HG02884 (cell line): ENCODE measurements around the gene OR5H2.
"Not testable (repeated sequence)": the region's sequence is repeated elsewhere in the genome, so short reads cannot be mapped to it uniquely, and the experiment has no call there.

Experiments
- ATAC-seq: cut with Tn5 transposase; IDR thresholded peaks from one replicate; pipeline ENCODE4 v1.9.1; 2021; ENCODE audit warnings: mild to moderate bottlenecking, moderate library complexity; ENCODE audit not compliant: unreplicated experiment

The OR5H2 gene

GRCh38 chr3:98282205-98282604 is at the start of gene OR5H2:
OR5H2 (plus strand) TSS chr3:98282505; CDS start chr3:98282903, 398 bp downstream.
- ATAC-seq: no peak

- ATAC-seq: peak; percentile 63
Observed at GRCh38 chr3:98233468-98233867, 48.8 kb upstream of the OR5H2 start.

- no peak for ATAC-seq
Observed at GRCh38 chr3:98240131-98240530, 42.2 kb upstream of the OR5H2 start.

DNA sequence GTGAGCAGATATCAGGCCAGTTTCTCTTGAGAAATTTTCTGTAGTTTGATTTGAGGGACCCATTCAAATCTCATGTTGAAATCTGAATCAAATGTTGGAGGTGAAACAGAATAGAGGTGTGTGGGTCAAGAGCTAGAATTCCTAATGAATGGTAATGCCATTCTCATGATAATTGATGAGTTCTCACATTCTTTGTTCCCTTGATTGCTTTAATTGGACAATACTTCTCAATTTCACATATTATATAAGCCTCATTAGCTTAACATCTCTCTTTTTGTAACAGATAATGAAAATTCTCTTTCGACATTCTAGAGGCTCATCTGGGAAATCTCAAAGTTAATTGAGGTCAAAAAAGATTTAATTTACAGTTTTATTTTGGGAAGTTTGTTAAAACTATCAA is 40.1 kb upstream of the OR5H2 start:
- no peak for ATAC-seq

- ATAC-seq: no peak
Observed at GRCh38 chr3:98243843-98244242, 38.5 kb upstream of the OR5H2 start.

GRCh38 chr3:98246142-98246541 is 36.2 kb upstream of the OR5H2 start:
- no peak for ATAC-seq

DNA sequence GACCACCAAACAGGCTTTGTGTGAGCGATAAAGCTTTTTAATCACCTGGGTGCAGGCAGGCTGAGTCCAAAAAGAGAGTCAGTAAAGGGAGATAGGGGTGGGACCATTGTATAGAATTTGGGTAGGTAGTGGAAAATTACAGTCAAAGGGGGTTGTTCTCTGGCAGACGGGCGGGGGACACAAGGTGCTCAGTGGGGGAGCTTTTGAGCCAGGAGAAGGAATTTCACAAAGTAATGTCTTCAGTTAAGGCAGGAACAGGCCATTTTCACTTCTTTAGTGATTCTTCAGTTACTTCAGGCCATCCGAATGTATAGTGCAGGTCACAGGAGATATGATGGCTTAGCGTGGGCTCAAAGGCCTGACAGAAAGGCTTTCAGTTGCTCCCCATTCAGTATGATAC is 26.3 kb upstream of the OR5H2 start:
- not testable (repeated sequence) for ATAC-seq

DNA sequence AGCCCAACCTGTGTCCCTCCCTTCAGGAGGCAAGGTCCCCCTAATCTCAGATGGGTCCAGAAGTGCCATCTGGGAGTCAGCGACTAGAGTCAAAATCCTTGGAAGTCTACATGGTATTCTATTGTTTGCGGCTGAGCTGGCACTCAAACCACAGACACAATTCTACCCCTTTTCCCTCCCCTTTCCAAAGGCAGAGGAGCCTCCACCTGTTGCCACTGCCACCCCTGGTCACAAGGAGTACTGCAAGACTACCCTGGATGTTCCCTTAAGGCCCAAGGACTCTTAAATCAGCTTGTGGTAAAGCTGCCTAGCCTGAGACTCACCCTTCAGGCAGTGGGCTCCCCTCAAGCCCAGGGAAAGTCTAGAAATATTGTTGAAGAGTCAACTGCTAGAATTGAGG is 22.6 kb upstream of the OR5H2 start:
- ATAC-seq: no peak

DNA sequence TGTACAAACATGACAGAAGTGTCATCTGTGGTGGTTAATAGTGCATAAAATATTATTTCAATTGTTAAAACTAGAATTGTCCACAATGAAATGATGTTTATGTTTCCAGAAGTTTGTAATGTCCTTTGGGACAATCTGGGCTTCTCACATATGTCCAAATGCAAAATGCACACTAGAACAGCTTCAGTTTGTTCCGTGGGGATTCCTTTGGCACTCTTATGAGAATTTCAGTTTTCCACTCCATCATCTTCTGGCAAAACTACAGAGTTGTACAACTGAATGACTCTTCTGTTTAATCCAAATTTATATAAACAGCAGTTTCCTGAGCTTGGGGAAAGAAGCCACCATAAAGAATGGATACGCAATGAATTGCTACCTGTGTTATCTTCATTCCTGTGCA is 20.3 kb upstream of the OR5H2 start:
- no peak for ATAC-seq

DNA sequence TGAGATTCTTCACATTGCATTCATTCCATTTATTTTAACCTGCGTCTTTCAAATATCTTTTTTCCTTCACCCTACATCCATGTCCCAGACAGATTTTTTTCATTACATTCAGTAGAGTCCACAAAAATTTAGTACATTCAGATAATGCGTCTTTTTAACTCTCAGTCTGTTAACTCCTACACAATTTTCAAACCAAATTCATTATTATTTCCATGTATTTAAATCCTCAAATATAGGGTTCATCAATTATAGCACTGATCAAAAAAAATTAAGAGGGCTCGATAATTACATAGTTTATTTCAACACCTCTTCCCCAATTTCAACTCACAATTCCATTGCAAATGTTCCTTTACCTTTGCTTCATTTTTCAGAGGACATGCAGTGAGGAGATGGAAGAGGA is 18.4 kb upstream of the OR5H2 start, which contains the start of gene OR5H6:
OR5H6 (plus strand) TSS at position 301 of the 400 bp plus-strand sequence; CDS start at position 390, 89 bp downstream.
- ATAC-seq: no peak

GRCh38 chr3:98269846-98270245 is 12.5 kb upstream of the OR5H2 start:
- no peak for ATAC-seq

DNA sequence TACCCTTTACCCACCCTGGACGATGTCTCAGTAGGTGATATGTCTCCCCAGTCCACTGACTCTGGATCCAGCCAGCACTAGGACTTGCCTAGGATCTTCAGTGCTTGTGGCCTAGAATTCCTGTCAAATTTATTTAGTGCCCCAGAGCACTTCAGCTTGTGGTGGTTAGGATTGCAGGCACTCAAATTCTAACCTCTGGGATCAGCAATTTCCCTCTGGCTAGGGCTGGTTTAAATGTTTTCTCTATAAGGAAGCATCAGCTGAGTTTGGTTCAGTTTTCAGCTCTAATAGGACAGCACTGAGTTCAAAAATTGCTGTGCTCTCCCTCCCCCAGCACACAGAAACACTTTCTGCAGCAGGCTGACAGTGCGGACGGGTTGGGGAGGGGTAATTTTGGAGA is 10.2 kb upstream of the OR5H2 start:
- no peak for ATAC-seq

GRCh38 chr3:98274914-98275313 is 7.4 kb upstream of the OR5H2 start:
- no peak for ATAC-seq

GRCh38 chr3:98290916-98291315 is 8.6 kb downstream of the OR5H2 start:
- ATAC-seq: no peak

GRCh38 chr3:98291332-98291957 is 9.1 kb downstream of the OR5H2 start:
- ATAC-seq: no peak

DNA sequence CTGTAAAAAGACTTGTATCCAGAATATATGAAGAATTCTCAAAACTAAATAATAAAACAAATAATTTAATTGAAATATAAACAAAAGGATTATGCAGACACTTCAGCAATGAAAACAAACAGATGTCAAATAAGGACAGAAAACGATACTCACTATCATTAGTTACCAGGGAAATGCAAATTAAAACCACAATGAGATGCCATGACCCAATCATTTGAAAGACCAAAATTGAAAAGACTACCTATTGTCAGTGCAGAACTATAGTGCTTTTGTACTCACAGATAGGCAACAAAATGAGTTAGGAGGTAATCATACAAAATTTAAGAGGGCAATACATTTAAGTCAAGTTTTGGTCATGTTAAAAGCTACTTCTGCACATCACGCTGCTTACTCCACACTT is 39.8 kb downstream of the OR5H2 start:
- ATAC-seq: no peak

GRCh38 chr3:98322686-98323085 is 40.4 kb downstream of the OR5H2 start:
- no peak for ATAC-seq

- no peak for ATAC-seq
Observed at GRCh38 chr3:98323425-98323824, 41.1 kb downstream of the OR5H2 start.

- no peak for ATAC-seq
Observed at GRCh38 chr3:98325055-98325454, 42.8 kb downstream of the OR5H2 start.

- ATAC-seq: no peak
Observed at GRCh38 chr3:98326105-98326893, 44.0 kb downstream of the OR5H2 start.

DNA sequence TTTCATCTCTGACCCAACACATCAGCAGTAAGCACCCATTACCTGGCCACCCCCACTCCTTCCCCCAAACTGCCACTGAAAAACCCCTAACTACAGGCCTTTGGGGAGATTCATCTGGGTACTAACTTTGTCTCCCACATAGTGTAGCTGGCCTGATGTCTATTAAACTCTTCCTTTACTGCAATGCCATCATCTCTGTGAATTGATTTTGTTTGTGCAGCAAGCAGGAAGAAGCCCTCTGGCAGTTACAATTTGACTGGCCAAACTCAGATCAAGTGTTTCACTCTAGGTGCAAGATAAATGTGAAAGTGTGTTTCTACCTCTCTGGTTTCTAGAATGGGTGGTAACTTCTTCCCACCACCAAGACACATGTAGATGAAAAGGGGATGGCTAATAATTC is 44.6 kb downstream of the OR5H2 start:
- ATAC-seq: peak; percentile 75

- ATAC-seq: no peak
Observed at GRCh38 chr3:98328933-98329332, 46.6 kb downstream of the OR5H2 start.
